Measurements from ENCODE around the gene RASSF4. TPM values are rescaled to one million over a fixed set of nuclear protein-coding genes. Genes with fewer than 3 reads are reported as not detected.

RASSF4 gene
- total RNA-seq, 1 donor from 2014 or later = 83.0 TPM

- TF ChIP-seq EZH2 (IDR thresholded peaks at IDR 0.05; ENCODE audit: insufficient read depth, low read length) = no peak
- TF ChIP-seq, protein P1, sequence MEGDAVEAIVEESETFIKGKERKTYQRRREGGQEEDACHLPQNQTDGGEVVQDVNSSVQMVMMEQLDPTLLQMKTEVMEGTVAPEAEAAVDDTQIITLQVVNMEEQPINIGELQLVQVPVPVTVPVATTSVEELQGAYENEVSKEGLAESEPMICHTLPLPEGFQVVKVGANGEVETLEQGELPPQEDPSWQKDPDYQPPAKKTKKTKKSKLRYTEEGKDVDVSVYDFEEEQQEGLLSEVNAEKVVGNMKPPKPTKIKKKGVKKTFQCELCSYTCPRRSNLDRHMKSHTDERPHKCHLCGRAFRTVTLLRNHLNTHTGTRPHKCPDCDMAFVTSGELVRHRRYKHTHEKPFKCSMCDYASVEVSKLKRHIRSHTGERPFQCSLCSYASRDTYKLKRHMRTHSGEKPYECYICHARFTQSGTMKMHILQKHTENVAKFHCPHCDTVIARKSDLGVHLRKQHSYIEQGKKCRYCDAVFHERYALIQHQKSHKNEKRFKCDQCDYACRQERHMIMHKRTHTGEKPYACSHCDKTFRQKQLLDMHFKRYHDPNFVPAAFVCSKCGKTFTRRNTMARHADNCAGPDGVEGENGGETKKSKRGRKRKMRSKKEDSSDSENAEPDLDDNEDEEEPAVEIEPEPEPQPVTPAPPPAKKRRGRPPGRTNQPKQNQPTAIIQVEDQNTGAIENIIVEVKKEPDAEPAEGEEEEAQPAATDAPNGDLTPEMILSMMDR (IDR thresholded peaks at IDR 0.05; ENCODE audit: insufficient read depth, low read depth, low read length) = no peak
- peak overlapping the region; percentile 2 for H3K4me3 Mint-ChIP-seq (ENCODE audit: unreplicated experiment)
- H3K4me3 ChIP-seq (ENCODE audit: insufficient read depth, low read depth, low read length) = no peak overlapping the region
- no peaks in the 10 kb centered on the region for H3K27me3 ChIP-seq (ENCODE audit: insufficient read depth, low read length)
- H3K9me3 ChIP-seq (ENCODE audit: insufficient read depth, low read depth, low read length) = no peaks in the 10 kb centered on the region
- H3K4me1 Mint-ChIP-seq (ENCODE audit: low read depth, unreplicated experiment) = peaks cover 63% of the 10 kb centered on the region
- no peaks in the 10 kb centered on the region for H4K20me1 ChIP-seq (ENCODE audit: insufficient read depth, low read length)
- peaks cover 8% of the 10 kb centered on the region for H3K36me3 Mint-ChIP-seq (ENCODE audit: low read depth, unreplicated experiment)
- H3K9me3 Mint-ChIP-seq (ENCODE audit: unreplicated experiment) = no peaks in the 10 kb centered on the region
- no peak for FAIRE-seq
- H3K4me1 ChIP-seq (ENCODE audit: insufficient read depth, low read length) = peaks cover 22% of the 10 kb centered on the region
- H3K27ac Mint-ChIP-seq (ENCODE audit: unreplicated experiment) = peak overlapping the region; percentile 68
- H2AFZ ChIP-seq (ENCODE audit: low read depth, low read length) = no peak overlapping the region
- no peak overlapping the region for H3K9ac ChIP-seq (ENCODE audit: low read length)
- H3K36me3 ChIP-seq (ENCODE audit: insufficient read depth, low read length) = no peaks in the 10 kb centered on the region
- peak overlapping the region; percentile 8 for H3K4me2 ChIP-seq (ENCODE audit: low read length)
- H3K27me3 Mint-ChIP-seq (ENCODE audit: low read depth, unreplicated experiment) = no peaks in the 10 kb centered on the region
- DNase-seq (ENCODE audit: low read depth) = no peak
- H3K27ac ChIP-seq (ENCODE audit: low read depth, low read length) = no peak overlapping the region
- H3K79me2 ChIP-seq (ENCODE audit: insufficient read depth, low read length) = no peaks in the 10 kb centered on the region
Observed at GRCh38 chr10:44966129-44966815, 6.7 kb downstream of the RASSF4 start.

GRCh38 chr10:44966816-44967509, 7.4 kb downstream of the RASSF4 start:
- no peak overlapping the region for H3K4me3 ChIP-seq (ENCODE audit: insufficient read depth, low read depth, low read length)
- no peak for FAIRE-seq
- TF ChIP-seq, protein P1 (IDR thresholded peaks at IDR 0.05; ENCODE audit: insufficient read depth, low read depth, low read length) = peak; percentile 25
- no peak for TF ChIP-seq EZH2 (IDR thresholded peaks at IDR 0.05; ENCODE audit: insufficient read depth, low read length)
- DNase-seq (ENCODE audit: low read depth) = no peak
- H3K4me2 ChIP-seq (ENCODE audit: low read length) = no peak overlapping the region
- no peaks in the 10 kb centered on the region for H3K9me3 Mint-ChIP-seq (ENCODE audit: unreplicated experiment)
- peaks cover 10% of the 10 kb centered on the region for H3K36me3 Mint-ChIP-seq (ENCODE audit: low read depth, unreplicated experiment)
- H3K4me1 ChIP-seq (ENCODE audit: insufficient read depth, low read length) = peaks cover 22% of the 10 kb centered on the region
- peaks cover 58% of the 10 kb centered on the region for H3K4me1 Mint-ChIP-seq (ENCODE audit: low read depth, unreplicated experiment)
- H3K27me3 ChIP-seq (ENCODE audit: insufficient read depth, low read length) = no peaks in the 10 kb centered on the region
- no peaks in the 10 kb centered on the region for H3K79me2 ChIP-seq (ENCODE audit: insufficient read depth, low read length)
- H3K9me3 ChIP-seq (ENCODE audit: insufficient read depth, low read depth, low read length) = no peaks in the 10 kb centered on the region
- H3K27me3 Mint-ChIP-seq (ENCODE audit: low read depth, unreplicated experiment) = no peaks in the 10 kb centered on the region
- no peak overlapping the region for H3K27ac Mint-ChIP-seq (ENCODE audit: unreplicated experiment)
- no peaks in the 10 kb centered on the region for H3K36me3 ChIP-seq (ENCODE audit: insufficient read depth, low read length)
- H4K20me1 ChIP-seq (ENCODE audit: insufficient read depth, low read length) = no peaks in the 10 kb centered on the region
- no peak overlapping the region for H3K9ac ChIP-seq (ENCODE audit: low read length)
- H3K27ac ChIP-seq (ENCODE audit: low read depth, low read length) = no peak overlapping the region
- H3K4me3 Mint-ChIP-seq (ENCODE audit: unreplicated experiment) = no peak overlapping the region
- H2AFZ ChIP-seq (ENCODE audit: low read depth, low read length) = no peak overlapping the region

DNA sequence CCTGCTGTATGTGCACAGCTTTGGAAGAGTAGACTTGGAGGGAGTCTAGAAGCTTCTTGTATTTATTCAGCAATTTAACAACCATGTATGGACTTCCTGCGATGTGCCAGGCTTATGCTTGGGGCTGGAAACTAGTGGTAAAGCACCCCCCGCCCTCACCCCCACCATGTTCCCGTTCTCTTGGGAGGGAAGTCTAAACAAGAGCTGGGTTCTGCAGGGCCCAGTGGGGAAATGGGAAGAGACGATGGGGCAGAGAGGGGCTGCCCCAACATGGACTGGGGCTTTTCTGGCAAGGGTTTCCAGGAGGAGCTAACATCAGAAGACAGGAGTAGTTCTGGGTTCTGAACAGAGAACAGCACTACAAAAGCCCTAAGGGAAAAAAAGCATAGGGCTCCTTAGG, 8.0 kb downstream of the RASSF4 start:
- H3K4me2 ChIP-seq (ENCODE audit: low read length) = no peak overlapping the region
- Mint-ChIP-seq H3K9me3 (ENCODE audit: unreplicated experiment) (no peaks in the 10 kb centered on the region), H3K4me1 (ENCODE audit: low read depth, unreplicated experiment) (peaks cover 53% of the 10 kb centered on the region), H3K27ac (ENCODE audit: unreplicated experiment) (no peak overlapping the region), H3K4me3 (ENCODE audit: unreplicated experiment) (no peak overlapping the region), H3K27me3 (ENCODE audit: low read depth, unreplicated experiment) (no peaks in the 10 kb centered on the region), H3K36me3 (ENCODE audit: low read depth, unreplicated experiment) (peaks cover 16% of the 10 kb centered on the region)
- TF ChIP-seq, protein P1 (IDR thresholded peaks at IDR 0.05; ENCODE audit: insufficient read depth, low read depth, low read length) = no peak
- TF ChIP-seq EZH2 (IDR thresholded peaks at IDR 0.05; ENCODE audit: insufficient read depth, low read length) = no peak
- no peaks in the 10 kb centered on the region for H3K79me2 ChIP-seq (ENCODE audit: insufficient read depth, low read length)
- H4K20me1 ChIP-seq (ENCODE audit: insufficient read depth, low read length) = no peaks in the 10 kb centered on the region
- no peaks in the 10 kb centered on the region for H3K36me3 ChIP-seq (ENCODE audit: insufficient read depth, low read length)
- no peak for DNase-seq (ENCODE audit: low read depth)
- no peak overlapping the region for H2AFZ ChIP-seq (ENCODE audit: low read depth, low read length)
- H3K27me3 ChIP-seq (ENCODE audit: insufficient read depth, low read length) = no peaks in the 10 kb centered on the region
- no peaks in the 10 kb centered on the region for H3K9me3 ChIP-seq (ENCODE audit: insufficient read depth, low read depth, low read length)
- peaks cover 22% of the 10 kb centered on the region for H3K4me1 ChIP-seq (ENCODE audit: insufficient read depth, low read length)
- H3K9ac ChIP-seq (ENCODE audit: low read length) = no peak overlapping the region
- no peak for FAIRE-seq
- no peak overlapping the region for H3K4me3 ChIP-seq (ENCODE audit: insufficient read depth, low read depth, low read length)
- H3K27ac ChIP-seq (ENCODE audit: low read depth, low read length) = no peak overlapping the region

All from astrocyte (in vitro differentiated cells and primary cell).